GM19023 (cell line): Measurements from ENCODE around the gene DLX5.
"Not testable (repeated sequence)": the region's sequence is repeated elsewhere in the genome, so short reads cannot be mapped to it uniquely, and the experiment has no call there.

Experiments
- ATAC-seq: cut with Tn5 transposase; IDR thresholded peaks from one replicate; pipeline ENCODE4 v1.9.1; 2021; ENCODE audit warnings: mild to moderate bottlenecking, moderate library complexity; ENCODE audit not compliant: unreplicated experiment

DLX5 gene

DNA sequence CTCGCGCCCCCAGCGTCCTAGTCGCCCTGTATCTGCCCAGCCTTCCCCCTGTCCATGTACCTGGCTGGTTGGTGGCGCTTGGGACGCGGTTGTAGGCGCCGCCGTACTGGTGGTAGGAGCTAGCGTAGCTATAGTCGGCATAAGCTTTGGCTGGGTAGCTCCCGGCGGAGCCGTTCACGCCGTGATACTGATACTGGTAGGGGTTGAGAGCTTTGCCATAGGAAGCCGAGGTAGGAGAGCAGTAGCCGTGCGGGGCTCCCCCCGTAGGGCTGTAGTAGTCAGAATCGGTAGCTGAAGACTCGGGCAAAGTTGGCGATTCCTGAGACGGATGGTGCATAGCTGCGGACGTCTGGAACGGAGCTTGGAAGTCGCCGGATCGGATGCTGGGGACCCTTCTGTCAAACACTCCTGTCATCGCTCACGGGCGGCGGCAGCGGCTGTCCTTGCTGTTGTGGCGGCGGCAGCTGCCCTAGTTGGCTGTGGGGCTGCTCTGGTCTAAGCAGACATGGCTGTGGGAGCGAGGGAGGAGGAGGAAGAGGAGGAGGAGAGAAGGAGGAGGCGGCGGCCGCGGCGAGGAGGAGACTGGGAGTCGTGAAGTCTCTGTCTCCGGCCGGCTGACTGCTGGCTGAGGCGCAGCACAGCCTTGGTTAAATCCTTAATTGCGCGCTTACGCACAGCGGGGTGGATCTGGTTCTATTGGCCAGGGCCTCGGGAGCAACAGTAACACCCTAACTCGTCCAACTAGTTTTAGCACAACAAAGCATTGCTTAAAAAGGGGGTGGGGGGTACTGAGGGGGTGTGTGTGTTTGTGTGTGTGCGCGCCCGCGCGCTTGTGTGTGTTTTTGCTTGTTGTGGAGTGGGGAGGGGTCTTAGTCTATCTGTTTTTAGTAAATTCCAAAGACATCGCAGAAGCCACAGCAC, at the start of gene DLX5:
Gene DLX5 (minus strand): TSS at position 623 of the 921 bp plus-strand sequence. CDS start 208 bp downstream, at position 415.
- no peak for ATAC-seq

DNA sequence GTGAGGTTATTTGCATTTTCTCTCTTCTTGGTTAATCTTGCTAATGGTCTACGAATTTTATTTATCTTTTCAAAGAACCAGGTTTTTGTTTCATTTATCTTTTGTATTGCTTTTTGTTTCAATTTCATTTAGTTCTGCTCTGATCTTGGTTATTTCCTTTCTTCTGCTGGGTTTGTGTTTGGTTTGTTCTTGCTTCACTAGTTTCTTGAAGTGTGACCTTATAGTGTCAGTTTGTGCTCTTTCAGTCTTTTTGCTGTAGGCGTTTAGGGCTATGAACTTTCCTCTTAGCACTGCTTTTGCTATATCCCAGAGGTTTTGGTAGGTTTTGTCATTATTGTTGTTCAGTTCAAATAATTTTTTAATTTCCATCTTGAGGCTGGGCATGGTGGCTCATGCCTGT, 47.4 kb upstream of the DLX5 start:
- ATAC-seq: not testable (repeated sequence)

DNA sequence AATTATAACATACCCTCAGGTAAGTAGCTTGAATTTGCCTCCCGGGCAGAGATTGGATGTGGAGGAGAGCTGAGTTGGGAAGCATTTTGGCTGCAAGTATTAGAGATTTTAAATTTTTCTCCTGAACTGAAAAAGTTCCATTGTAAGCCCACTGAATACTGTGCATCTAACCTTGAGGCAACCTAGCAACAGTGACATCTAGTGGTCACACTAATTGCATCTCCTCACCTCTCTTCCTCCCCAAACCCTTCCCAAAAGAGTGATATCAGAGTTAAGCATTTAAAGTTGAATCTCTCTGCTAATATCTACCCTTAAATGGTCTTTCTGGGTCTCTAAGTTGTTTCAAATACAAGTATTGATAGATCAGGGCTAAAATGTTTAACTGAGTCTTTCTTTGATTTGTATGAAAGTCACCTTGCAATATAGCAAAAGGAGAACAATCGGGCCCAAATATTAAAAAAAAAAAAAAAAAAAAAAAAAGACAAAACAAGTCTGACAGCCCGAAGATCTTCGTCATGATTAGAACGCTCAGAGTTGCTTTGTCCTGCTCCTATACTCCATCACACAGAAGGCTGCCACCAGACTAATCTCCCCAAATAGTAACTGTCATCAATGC, 40.4 kb upstream of the DLX5 start:
- ATAC-seq: peak; percentile 88

DNA sequence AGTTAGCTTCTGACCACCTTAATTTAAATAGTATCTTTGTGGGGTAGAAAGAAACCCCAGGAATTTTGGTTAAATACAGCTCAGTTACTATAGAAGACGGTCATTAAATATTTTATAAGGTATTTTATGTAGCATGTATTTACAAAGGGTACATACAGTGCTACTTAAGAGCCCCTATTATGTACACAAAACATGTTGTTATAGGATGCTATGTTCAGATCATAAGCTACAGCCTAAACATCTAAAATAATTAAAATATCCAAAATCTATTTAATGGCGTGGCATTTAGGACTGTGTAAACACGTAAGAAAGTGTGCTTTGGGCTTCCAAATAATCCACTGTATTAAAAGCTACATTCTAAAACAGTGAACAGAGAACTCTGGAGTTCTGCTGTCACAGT, 39.4 kb upstream of the DLX5 start:
- no peak for ATAC-seq

DNA sequence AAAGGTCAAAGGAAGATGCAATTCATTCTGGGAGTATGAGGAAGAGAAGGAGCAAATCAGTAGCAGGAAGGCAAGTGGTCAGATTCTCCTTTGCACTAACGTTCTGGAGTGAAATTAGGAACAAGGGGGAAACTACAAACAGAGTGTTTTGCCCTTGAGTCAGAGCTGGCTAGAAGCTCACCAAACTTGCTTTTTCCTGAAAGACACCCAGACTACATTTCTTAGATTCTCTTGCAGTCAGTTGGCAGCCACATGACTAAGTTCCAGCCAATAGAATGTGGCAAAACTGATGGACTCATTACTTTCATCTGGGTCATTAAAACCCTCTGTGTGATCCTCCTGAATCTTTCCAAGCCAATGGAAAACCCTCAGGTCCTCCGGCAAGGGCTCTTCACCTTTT, 18.6 kb upstream of the DLX5 start:
- ATAC-seq: no peak

DNA sequence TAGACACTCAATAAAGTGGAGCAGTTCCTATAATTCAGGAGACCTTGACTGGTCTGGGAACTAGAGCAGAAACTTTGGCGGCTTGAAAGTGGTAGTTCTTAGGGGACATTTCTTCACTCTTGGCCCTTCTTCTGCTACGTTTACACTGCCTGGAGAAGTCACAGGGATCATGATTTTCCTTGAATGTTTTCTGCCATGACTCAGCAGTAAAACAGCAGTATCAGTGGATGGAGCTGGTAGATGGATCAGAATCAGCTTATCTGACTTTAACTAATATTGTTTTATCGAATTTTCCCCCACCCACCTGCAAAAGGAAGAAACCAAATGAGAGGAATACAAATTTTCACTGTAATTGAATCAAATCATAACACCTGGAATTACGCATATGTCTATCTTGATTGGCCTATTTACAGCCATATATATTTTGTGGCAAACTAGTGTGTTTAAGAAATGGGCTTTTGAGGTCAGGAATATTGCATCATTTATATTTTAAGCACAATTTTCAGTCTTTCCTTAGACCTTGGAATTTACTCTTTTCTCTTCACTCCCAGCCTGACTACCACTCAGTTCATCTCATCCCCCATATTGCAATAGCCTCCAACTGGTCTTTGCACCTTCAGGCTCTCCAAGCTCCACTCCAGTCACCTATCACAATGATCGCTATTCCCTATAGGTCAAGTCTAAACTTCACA, 14.9 kb upstream of the DLX5 start:
- no peak for ATAC-seq

DNA sequence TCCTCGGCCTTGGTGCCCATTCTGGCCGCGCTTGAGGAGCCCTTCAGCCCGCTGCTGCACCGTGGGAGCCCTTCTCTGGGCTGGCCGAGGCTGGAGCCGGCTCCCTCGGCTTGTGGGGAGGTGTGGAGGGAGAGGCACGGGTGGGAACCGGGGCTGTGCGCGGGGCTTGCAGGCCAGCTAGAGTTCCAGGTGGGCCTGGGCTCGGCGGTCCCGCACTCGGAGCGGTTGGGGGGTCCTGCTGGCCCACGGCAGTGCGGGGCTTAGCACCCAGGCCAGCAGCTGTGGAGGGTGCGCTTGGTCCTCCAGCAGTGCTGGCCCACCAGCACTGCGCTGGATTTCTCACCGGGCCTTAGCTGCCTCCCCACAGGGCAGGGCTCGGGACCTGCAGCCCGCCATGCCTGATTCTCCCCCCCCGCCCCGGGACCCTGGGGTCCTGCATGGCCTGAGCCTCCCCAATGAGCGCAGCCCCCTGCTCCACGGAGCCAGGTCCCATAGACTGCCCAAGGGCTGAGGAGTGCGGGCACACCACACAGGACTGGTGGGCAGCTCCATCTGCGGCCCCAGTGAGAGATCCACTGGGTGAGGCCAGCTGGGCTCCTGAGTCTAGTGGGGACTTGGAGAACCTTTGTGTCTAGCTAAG, 9.7 kb upstream of the DLX5 start:
- not testable (repeated sequence) for ATAC-seq

DNA sequence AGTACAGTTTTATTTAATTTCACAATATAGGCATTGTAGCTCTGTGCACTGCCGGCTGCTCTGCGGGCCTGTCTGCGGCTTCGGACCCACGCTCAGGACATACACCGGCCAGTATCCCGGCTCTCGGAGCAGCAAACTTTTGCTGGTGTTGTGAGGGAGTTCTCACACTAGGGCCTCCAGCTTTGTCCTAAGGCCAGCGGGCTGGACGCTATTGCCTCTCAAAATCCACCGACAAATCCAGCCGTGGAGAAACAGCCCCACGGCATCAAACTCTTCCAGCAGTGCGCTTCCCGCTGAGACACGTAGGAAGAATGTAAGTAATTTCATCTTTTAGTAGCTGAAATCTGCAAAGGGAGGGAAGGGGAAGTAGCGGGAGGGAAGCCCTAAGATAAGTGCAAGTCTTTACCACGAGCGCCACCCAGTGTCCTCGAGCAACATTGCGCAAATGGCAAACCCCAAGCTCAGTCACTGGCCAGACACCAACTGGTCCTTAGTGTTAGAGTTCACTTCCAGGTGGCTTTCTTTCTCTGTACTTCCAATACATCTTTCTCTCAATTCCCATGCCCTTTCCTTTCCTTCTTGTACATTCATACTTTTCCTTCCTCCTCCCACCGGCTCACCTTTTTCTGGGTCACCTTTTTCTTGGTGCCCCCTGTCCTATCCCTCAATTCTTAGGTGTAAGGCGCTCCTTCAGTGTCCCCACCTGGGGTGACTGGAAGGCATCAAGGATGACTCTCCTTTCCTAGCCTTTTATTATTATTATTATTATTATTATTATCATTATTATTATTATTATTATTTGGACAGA, 3.0 kb upstream of the DLX5 start:
- peak; percentile 94 for ATAC-seq

DNA sequence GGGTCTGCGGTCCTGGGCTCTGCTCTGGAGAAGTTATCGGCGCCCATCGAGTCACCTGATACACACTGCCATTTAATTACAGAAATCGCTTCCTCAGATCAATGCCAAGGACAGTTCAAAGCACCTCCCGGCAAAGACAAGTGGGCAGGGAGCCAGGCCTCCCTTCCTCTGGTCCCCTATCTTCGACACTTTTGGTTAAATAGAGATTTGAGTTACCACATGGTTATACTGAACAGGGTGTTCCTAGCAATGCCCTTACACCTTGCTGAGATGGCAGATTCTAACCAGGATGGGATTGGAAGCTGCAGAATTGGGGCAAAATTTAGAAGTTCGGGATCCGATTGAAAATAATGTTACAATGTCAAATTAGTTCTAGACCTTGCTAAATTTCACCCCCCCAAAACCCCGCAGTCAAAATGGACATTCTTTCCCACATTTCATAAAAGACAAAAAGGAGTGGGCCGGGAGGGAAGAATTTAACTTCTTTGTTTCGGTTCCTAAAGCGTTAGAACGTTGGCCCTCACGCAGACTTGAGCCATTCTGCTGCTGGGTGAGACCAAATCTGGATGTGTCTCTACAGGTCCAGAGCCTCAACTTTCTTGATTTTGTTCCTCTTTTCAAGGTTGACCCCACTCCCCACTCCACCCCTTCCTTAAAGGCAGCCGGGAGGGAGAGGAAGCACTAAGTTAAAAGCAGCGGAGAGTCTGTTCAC, 2.2 kb upstream of the DLX5 start:
- peak; percentile 10 for ATAC-seq

DNA sequence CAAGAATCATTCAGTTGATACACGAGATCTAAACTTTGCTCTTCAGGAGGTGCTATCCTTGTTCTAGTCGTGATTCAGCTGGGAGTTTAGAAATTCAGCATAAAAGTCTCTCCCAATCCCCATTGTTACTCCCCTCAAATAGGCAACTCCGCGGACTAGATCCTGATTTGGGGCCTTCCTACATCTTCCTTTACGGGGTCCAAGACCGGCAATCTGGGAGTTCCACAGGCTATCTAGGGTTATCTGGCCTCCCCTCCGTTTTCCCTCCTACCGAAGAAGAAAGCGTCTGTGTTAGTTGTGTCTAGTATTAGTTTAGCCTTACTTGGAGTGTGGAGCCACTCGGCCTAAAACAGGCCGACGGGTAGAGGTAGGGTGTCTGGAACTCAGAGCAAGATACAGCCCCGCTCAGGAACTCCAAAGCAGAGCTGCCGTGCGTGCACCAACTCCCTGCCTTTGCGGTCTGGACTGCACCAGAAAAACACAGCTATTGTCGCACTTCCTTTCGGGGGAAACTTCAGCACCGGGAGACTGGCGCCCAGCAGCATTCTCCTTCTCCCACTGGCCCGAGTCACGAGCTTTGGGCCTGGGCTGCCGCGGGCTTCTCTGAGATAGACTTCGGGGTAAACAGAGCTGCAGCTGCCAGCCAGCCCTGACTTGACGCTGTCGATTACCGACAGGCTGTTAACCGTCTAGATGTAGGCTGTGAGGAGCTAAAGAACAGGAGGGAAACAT, 1.5 kb upstream of the DLX5 start:
- no peak for ATAC-seq

DNA sequence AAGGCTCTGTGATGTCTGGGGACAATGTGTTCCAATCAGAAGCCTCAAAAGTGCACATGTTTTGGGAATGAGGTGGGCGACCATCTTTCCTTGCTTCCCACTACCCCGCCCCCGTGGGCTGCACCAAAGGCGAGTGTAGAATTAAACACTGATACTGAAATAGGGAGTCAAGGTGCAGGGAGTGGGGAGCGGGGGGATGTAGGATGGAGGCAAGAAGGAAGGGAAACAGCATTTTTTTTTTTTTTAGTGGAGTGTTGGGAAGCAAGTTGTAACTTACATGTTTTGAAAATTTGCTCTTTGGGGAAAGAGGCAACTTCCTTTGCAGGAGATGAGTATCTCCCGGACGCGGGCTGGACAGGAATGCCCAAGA, 484 bp upstream of the DLX5 start:
- ATAC-seq: no peak

DNA sequence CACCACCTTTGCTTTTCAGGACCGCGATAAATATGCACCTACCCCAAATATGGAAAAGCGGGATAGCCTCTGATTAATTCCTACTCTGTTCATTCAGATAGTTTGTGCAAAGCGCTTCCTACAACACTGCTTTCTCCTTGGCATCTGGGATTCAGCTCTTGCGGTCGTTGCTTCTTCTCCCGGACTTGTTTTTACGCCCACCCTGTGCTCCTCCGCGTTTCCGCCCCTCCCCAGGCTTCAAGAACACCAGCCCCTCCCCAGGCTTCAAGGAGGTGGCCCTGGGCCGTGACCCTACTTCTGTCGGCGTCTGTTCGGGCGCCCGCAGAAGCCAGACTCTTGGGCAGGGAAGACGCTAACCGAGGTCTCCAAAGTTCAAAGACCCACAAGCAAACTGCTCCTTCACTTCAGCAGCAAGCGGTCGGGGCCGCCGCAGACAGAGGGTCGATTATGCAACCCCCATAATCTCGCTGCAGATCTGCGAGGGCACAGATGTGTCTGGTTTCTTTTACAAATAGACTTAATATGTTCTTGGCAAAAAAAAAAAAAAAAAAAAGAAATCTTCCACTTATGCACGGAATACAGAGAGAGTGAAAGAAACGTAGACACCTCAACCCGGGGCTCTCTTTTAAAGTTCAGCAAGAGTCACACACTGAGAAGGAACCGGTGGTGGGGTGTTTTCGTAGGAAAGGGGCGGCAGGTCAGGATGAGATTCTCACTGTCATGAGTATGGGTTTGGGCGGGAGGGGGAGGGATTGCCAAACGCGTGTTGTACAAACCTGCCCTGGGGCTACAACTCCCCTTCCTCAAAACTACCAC, 1.9 kb downstream of the DLX5 start:
- no peak for ATAC-seq

DNA sequence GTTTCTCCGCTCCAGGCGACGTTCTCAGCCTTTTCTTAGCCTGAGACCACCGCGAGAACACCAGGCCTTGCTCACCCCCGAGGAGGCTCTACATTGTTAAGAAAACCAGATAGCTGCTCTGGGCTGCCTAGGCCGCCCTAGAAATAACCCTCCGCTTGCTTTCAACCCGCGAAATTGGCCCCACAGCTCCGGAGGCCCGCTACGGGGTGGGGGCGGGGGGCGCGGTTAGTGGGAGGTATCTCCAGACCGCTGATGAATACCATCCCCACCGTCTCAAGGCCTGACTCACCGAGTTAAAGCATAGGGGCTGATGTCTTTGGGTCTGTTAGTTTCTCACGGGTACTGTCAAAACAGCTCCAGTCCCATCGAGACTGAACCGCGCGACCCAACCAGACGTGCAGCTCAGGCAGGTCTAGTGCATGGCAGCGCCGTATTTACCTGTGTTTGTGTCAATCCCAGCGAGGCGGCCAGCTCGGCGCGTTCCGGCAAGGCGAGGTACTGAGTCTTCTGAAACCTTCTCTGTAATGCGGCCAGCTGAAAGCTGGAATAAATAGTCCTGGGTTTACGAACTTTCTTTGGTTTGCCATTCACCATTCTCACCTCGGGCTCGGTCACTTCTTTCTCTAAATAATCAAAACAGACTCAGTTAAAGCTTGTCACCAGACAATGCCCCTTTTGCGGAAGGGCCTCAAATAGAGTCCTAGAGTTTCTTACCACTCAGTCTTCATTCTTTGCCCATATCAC, 2.7 kb downstream of the DLX5 start:
- no peak for ATAC-seq

DNA sequence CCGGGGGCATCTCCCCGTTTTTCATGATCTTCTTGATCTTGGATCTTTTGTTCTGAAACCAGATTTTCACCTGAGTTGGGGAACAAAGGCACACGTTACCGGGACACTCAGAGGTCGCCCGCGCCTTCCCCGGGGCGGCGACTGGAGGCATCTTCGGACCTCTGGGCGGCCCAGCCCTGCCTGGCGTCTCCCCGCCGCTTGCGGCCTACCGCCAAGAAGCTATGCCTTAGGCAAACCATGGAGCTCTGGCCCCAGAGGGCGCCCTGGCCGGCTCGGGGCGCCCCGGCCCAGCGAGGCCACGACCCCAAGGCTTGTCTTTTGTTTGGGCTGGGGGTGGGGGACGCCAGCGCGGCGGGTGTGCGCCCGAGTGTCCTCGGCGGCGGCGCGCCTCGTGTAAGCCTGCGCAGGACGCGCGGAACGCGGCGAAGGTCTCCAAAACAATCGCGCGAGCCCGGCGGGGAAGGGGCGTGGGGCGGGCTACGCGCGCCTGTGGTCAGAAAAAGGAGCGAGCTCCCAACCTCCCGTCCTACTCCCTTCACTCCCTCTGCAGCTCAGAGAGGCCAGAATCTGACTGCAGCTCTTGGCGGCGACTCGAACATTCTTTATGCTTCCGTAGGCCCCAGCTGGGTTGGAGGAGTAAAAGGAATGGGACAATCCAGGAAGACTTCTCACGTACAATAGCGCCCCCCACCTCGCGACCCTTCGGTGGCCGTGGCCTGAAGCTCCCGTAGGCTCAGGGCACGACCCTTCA, 3.5 kb downstream of the DLX5 start:
- no peak for ATAC-seq

DNA sequence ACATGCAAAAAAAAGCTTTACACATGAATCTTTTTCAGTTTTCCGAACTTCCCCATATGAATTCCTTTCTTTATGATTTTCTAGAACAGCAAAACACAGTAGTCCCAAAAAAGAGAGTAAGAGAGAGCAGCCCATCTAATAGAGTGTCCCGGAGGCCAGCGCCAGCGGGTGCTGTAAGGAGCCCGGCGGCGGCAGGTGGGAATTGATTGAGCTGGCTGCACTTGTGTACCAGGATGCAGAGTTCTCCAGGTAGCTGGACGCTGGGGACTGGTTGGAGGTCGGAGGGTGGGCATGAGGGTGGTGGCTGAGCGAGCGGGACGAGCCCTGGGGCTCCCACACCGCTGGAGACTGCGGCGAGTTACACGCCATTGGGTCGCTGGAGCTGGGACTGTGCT, 4.0 kb downstream of the DLX5 start:
- ATAC-seq: no peak

DNA sequence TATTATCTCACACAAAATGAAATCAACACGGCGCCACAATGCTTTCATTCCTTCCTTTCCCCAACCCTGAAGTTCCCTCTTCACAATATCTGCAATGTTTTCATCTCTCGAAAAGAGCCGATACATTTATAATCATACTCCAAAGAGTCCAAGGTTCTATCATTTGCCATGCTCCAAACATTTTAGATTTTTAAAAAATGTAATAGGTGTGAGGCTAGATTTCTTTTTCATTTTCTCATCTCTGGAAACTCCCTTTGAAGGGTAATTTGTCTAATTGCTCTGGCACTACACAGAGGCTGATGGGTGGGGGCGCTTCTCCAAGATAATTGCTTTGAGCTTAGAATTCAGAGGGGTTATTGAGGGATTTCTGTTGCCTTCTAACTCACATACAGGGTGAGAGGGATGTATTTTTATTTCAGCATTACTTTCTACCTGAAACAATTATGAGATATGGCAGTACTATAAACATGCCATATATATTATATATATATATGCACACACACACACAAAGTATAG, 4.9 kb downstream of the DLX5 start:
- ATAC-seq: no peak
